NOMO-1 treated with dmso at 0.1 percent for 144 hours (cell line): ENCODE data around the gene NTN3.
A peak's percentile ranks its signal among the peaks of the same experiment; 100 is the strongest.
"Not testable (repeated sequence)": the region's sequence is repeated elsewhere in the genome, so short reads cannot be mapped to it uniquely, and the experiment has no call there.

Source experiments
- DNase-seq: peaks from one replicate; lab custom pipeline; 2025; ENCODE audit not compliant: unreplicated experiment; lab: John Stamatoyannopoulos, UW

Gene NTN3

DNA sequence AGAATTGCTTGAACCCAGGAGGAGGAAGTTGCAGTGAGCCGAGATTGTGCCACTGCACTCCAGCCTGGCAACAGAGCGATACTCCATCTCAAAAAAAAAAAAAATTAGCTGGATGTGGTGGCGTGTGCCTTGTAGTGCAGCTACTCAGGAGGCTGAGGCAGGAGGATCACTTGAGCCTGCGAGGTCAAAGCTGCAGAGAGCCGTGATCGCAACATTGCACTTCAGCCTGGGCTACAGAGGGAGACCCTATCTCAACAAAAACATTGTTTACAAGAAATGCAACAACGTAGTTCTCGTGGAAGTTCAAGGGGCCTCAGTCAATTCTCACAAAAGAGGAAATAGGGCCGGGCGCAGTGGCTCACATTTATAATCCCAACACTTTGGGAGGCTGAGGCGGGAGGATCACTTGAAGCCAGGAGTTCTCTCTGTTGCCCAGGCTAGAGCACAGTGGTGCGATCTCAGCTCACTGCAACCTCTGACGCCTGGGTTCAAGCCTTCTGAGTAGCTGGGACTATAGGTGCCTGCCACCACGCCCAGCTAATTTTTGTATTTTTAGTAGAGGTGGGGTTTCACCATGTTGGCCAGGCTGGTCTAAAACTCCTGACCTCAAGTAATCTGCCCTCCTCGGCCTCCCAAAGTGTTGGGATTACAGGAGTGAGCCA lies 29.8 kb upstream of the NTN3 start:
- not testable (repeated sequence) for DNase-seq

- DNase-seq: no peak
Observed at GRCh38 chr16:2443555-2443954, 27.5 kb upstream of the NTN3 start.

- DNase-seq: no peak
Observed at GRCh38 chr16:2447920-2448583, 23.0 kb upstream of the NTN3 start.

DNA sequence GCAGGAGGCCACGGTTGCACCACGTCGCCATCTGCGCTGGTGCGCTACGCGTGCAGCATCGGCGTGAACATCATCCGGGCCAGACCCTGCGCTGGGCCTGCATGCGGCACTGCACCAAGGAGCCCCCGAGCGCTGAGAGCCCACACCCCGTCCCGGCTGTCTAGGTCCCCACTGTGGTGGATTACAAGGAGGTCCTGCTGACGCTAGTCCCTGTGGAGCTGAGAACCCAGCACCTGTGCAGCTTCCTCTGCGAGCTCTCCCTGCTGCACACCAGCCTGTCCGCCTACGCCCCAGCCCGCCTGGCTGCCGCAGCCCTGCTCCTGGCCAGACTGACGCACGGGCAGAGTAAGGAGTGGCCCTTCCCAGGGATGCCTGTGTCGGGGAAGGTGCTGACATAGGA lies 22.0 kb upstream of the NTN3 start:
- no peak for DNase-seq

DNA sequence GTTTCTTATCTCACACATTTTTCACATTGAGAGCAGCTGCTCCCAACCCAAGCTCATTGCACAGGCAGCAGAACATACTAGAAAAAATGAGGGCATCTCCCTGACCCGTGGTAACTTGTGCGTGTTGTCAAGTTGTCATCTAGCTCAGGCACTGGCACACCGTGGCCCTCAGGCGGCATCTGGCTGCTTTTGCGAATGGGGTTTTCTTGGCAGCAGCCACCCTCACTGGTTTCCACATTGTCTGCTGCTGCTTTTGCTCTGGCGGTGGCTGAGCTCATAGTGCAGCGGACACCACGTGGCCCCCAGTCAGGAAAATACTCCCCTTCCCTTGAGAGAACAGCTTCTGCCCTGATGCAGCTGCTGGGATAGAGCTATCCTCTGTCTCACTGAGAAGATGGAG lies 20.6 kb upstream of the NTN3 start:
- DNase-seq: no peak

- no peak for DNase-seq
Observed at GRCh38 chr16:2450975-2451381, 20.1 kb upstream of the NTN3 start.

DNA sequence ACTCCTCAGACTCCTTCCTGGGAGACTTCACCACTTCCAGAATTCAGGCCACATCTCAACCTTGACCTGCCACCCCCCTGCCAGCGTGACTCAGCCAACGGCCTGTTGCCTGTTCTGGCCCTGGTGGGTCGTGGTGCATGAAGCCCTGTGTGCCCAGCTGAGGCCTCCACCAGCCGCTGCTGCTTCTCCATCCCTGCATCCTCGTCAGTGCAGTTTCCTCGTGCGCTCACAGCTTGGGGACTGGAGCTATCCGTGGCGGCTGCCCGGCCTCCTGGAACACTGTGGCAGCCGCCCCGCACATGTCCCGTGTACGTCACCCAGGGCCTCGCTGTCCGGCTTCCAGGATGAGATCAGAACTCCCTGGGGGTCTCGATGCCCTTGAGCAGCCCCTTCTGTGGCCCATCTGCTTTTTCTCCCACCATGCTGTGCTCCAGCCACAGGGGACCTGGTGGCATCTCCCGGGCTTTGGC lies 19.2 kb upstream of the NTN3 start:
- DNase-seq: no peak

GRCh38 chr16:2452650-2453049 lies 18.4 kb upstream of the NTN3 start:
- no peak for DNase-seq

- no peak for DNase-seq
Observed at GRCh38 chr16:2455081-2455845, 15.8 kb upstream of the NTN3 start.

DNA sequence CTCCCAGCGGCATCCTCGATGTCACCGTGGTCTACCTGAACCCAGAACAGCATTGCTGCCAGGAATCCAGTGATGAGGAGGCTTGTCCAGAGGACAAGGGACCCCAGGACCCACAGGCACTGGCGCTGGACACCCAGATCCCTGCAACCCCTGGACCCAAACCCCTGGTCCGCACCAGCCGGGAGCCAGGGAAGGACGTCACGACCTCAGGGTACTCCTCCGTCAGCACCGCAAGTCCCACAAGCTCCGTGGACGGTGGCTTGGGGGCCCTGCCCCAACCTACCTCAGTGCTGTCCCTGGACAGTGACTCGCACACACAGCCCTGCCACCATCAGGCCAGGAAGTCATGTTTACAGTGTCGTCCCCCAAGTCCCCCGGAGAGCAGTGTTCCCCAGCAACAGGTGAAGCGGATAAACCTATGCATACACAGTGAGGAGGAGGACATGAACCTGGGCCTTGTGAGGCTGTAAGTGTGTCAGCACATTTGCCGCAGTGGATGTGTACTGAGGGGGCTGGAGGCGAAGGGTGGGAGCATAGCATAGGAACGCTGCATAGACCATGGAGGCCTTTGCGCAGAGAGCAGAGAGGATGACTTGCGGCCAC lies 14.4 kb upstream of the NTN3 start:
- DNase-seq: no peak

DNA sequence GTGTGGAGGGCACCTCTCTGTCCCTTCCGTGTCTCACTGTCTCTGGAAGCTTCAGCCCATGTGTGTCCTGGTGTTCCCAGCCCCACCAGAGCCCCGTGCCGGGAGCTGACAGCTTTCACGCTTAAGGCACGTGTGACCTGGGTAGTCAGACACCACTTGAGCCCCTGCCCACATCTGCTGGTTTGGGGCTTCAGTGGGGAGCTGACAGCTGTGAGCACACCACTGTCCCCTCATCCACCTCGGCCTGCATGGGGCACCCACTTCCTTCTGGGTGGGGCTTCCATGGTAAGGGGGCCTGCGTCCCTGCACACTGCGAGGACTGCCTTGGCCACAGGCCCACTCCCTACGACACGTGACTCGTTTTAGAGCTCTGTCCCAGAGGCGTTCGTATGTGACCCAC lies 13.8 kb upstream of the NTN3 start:
- no peak for DNase-seq

DNA sequence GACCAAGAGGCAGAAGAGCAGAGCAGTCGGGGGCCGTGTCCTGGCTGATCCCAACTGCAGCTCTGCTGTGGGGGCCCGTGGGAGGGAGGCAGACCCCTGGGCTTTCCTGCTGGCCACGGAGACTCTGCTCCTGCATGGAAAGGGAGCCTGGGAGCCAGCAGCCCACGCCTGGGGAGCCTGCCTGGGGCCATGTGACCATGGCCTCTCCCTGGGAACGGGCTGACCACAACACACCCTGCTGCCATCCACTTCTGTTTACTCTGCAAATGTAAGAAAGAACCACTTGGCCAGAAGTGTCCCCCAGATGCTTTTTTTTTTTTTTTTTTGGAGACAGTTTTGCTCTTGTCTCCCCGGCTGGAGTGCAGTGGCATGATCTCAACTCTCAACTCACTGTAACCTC lies 13.2 kb upstream of the NTN3 start:
- no peak for DNase-seq

- no peak for DNase-seq
Observed at GRCh38 chr16:2458887-2459646, 12.0 kb upstream of the NTN3 start.

DNA sequence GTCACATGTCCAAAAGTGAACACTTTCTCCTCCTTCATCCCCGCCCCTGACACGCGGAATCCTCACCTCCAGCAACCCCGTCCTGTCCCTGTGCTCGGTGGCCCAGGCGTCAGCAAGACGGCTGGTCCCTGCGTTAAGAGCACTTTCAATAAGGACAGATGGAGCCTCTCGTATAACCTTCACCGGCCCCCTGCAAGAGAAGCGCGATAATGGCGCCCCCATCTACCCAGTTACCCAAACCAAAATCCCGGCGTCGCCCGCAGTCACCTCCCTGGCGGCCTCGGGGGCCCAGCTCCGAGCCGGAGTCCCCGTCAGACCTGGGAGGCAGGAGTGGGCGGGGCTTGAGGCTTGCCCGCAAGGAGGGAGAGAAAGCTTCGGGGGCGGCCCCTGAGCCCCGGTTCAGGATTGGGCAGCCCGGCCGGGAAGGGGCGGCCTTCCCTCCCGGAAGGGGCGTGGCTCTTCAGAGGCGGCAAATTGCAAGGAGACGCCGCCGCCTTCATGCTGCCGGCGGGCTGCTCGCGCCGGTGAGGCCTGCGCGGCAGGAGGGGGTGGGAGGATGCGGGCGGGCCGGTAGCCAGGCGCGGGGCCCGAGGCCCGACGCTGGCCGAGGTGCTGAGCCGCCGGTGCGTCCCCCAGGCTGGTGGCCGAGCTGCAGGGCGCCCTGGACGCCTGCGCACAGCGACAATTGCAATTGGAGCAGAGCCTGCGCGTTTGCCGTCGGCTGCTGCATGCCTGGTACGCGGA lies 11.3 kb upstream of the NTN3 start, which contains the start of gene TEDC2:
TEDC2 (plus strand) TSS at position 463 of the 744 bp plus-strand sequence; CDS start at position 499, 36 bp downstream.
- peak; percentile 97 for DNase-seq

DNA sequence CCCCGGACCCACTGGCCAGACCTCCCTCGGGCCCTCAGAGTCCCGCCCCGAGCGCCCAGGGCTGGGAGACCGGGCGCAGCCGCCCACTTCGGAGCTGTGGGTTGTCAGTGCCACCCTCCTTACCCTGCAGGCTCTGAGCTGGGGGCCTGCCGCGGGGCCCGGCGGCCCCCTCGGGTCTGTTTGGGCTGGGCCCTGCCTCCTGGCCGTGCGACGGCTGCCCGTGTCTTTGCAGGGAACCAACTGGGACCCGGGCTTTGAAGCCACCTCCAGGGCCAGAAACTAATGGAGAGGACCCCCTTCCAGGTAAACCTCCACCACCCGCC lies 10.7 kb upstream of the NTN3 start:
- DNase-seq: no peak

DNA sequence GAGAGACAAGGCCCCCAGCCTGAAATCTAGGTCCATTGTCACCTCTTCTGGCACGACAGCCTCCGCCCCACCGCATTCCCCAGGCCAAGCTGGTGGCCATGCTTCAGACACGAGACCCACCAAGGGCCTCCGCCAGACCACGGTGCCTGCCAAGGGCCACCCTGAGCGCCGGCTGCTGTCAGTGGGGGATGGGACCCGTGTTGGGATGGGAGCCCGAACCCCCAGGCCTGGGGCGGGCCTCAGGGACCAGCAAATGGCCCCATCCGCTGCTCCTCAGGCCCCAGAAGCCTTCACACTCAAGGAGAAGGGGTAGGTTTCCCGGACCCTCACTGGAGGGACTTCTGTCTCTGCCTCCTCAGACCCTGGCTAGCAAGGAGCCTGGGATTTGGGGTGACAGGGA lies 10.2 kb upstream of the NTN3 start:
- DNase-seq: no peak

DNA sequence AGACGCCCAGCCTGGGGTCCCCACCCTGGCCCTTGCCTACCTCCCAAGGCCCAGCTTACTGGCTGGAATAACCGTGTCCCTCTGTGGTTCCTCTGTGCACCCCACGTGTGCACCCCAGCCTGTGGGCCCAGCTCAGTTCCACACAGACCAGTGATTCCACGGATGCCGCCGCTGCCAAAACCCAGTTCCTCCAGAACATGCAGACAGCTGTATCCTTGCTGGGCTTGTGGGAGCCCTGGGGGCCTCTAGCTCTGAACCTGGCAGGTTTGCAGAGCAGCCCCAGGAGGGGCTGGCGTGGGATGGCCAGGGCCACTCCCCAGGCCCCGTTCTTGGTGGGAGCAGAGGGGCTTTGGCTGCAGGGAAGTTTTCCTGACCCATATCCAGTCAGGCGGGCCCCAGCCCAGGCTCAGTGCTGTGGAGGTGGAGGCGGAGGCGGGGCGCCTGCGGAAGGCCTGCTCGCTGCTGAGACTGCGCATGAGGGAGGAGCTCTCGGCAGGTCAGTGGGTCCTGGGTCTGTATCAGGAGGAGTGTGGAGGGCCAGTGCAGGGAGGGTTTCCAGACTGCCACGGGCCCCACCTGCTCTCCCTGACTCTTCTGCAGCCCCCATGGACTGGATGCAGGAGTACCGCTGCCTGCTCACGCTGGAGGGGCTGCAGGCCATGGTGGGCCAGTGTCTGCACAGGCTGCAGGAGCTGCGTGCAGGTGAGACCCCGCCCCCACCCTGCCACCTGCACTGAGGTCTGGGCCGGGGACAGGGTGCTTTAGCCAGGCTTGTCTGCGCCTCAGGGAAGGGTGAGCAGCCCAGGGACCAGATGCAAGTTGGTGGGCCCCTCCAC lies 8.8 kb upstream of the NTN3 start:
- no peak for DNase-seq

DNA sequence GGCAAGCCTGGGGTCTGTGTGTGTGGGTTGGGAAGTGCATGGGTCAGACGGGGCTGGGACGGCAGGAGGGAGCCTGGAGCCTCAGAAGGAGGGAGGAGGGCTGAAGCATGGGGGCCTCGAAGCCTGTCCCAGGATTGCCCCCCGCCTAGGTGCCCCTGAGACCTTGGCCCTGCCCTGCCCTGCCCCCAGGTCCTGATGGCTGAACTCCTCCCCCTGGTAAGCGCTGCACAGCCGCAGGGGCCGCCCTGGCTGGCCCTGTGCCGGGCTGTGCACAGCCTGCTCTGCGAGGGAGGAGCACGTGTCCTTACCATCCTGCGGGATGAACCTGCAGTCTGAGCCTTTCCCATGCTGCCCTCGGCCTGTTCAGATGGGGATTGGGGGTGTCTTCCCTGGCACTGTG lies 6.8 kb upstream of the NTN3 start:
- no peak for DNase-seq

DNA sequence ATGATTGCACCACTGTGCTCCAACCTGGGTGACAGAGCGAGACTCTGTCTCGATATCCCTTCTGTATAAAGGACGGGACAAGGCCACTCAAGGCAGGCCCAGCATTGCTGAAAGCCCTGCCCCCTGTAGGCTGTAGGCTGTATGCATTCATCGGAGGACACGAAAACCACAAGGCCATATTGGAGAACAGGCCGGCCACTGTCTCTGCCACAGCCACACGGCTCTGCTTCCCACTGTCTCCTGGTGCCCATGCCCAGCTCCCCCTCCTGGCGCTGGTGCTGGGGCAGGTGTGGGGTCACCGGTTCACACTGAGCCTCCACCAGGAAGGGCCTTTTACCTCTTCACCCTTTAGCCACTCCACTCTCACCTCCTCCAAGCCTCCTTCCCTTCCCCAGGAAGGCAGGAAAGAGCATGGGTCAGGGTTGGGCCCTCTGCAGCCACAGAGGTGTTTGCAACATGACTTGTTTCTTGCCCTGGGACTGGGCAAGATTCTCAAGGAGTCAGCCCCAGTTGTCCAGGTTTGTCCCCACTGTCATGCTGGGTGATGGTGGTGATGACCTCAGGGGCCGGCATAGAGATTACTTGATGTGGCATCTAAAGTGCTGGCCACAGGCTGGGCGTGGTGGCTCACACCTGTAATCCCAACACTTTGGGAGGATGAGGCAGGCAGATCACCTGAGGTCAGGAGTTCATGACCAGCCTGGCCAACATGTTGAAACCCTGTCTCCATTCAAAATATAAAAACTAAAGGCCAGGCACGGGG lies 5.3 kb upstream of the NTN3 start:
- no peak for DNase-seq
